IMR-90 (cell line): Measurements from ENCODE around the gene MYOM1. TPM values are rescaled to one million over a fixed set of nuclear protein-coding genes. Genes with fewer than 3 reads are reported as not detected.

Source experiments
- ATAC-seq: fragments of 200-7000 bp; cut with Tn5 transposase; 2 replicates; pipeline ENCODE4 v1.9.1; 2020; ENCODE audit warnings: low read depth, mild to moderate bottlenecking, moderate library complexity
- BruUV-seq: library from RNA; stranded (reverse); fragments of 400-500 nt; replicated peaks from 2 replicates; lab custom pipeline; 2021; lab: Mats Ljungman, UMichigan
- CTCF ChIA-PET: fragments of 300-600 bp; formaldehyde crosslinking; extraction: SDS; loops from one replicate; lab custom pipeline; 2021; ENCODE audit warnings: antibody characterized with exemption; lab: Yijun Ruan, JAX
- POLR2A ChIA-PET: fragments of 300-600 bp; sonication (Branson Sonifier 250); formaldehyde crosslinking; loops from one replicate; lab custom pipeline; 2022; ENCODE audit warnings: antibody characterized with exemption; ENCODE audit not compliant: unreplicated experiment; lab: Charles Lee
- DNase-seq: peaks from one replicate; pipeline ENCODE4 v3.0.0; 2013
- H2AFZ ChIP-seq: replicated peaks from 2 replicates; pipeline ENCODE3; 2013; ENCODE audit warnings: low read length, mild to moderate bottlenecking; ENCODE audit not compliant: poor library complexity
- H2AK5ac ChIP-seq: 2 replicates; pipeline ENCODE4 v1.6.1; 2013; ENCODE audit warnings: low read depth, low read length, inconsistent platforms
- H2AK9ac ChIP-seq: replicated peaks from 2 replicates; pipeline ENCODE3; 2013; ENCODE audit warnings: mild to moderate bottlenecking, low read depth, low read length, moderate library complexity; ENCODE audit not compliant: poor library complexity
- H2BK120ac ChIP-seq: 2 replicates; pipeline ENCODE4 v1.6.1; 2013; ENCODE audit warnings: low read depth, low read length, inconsistent platforms
- H2BK15ac ChIP-seq: 3 replicates; pipeline ENCODE4 v1.6.1; 2013; ENCODE audit warnings: low read depth, low read length, inconsistent platforms
- H2BK20ac ChIP-seq: 2 replicates; pipeline ENCODE4 v1.6.1; 2013; ENCODE audit warnings: low read depth, mild to moderate bottlenecking, inconsistent platforms, low read length, moderate library complexity
- H2BK5ac ChIP-seq: 2 replicates; pipeline ENCODE4 v1.6.1; 2013; ENCODE audit warnings: mild to moderate bottlenecking, low read depth, low read length, inconsistent platforms; ENCODE audit not compliant: poor library complexity, severe bottlenecking
- H3K14ac ChIP-seq: replicated peaks from 2 replicates; pipeline ENCODE4 v1.6.1; 2013; ENCODE audit warnings: low read depth, low read length, inconsistent platforms
- H3K18ac ChIP-seq: 2 replicates; pipeline ENCODE4 v1.6.1; 2013; ENCODE audit warnings: low read depth, low read length, control low read depth
- H3K23ac ChIP-seq: 2 replicates; pipeline ENCODE4 v1.6.1; 2013; ENCODE audit warnings: low read depth, low read length, inconsistent platforms
- H3K27ac ChIP-seq: 2 replicates; pipeline ENCODE4 v1.5.1; 2013; ENCODE audit warnings: mild to moderate bottlenecking, control low read depth, low read length; ENCODE audit not compliant: insufficient read depth
- H3K27me3 ChIP-seq: 2 replicates; pipeline ENCODE4 v1.6.1; 2013; ENCODE audit warnings: low read length; ENCODE audit not compliant: control insufficient read depth, insufficient read depth
- H3K36me3 ChIP-seq: 2 replicates; pipeline ENCODE4 v1.6.1; 2013; ENCODE audit warnings: low read length, mixed read lengths; ENCODE audit not compliant: control insufficient read depth, insufficient read depth
- H3K4ac ChIP-seq: 2 replicates; pipeline ENCODE4 v1.6.1; 2013; ENCODE audit warnings: low read depth, low read length, inconsistent platforms
- H3K4me1 ChIP-seq: 2 replicates; pipeline ENCODE4 v1.6.1; 2013; ENCODE audit warnings: low read length, mixed read lengths; ENCODE audit not compliant: control insufficient read depth, insufficient read depth
- H3K4me2 ChIP-seq: 2 replicates; pipeline ENCODE4 v1.6.1; 2013; ENCODE audit warnings: low read depth, mild to moderate bottlenecking, control low read depth, low read length, moderate library complexity
- H3K4me3 ChIP-seq: 2 replicates; pipeline ENCODE4 v1.5.1; 2013; ENCODE audit warnings: low read depth, mild to moderate bottlenecking, control low read depth, low read length, moderate library complexity; ENCODE audit not compliant: insufficient read depth
- H3K56ac ChIP-seq: 2 replicates; pipeline ENCODE4 v1.6.1; 2013; ENCODE audit warnings: low read length, inconsistent platforms; ENCODE audit not compliant: insufficient read depth; ENCODE audit errors: extremely low read depth
- H3K79me1 ChIP-seq, 2 experiments: 2 replicates each; pipeline ENCODE4 v1.6.1; 2013; ENCODE audit warnings: low read length in 2 of 2, inconsistent platforms in 1 of 2, low read depth in 1 of 2
- H3K9ac ChIP-seq: 2 replicates; pipeline ENCODE4 v1.6.1; 2013; ENCODE audit warnings: low read depth, low read length, control low read depth
- H3K9me1 ChIP-seq: 2 replicates; pipeline ENCODE4 v1.6.1; 2013; ENCODE audit warnings: low read length, inconsistent platforms; ENCODE audit not compliant: insufficient read depth
- H3K9me3 ChIP-seq: 2 replicates; pipeline ENCODE4 v1.6.1; 2013; ENCODE audit warnings: low read length; ENCODE audit not compliant: control insufficient read depth, insufficient read depth
- H4K20me1 ChIP-seq: 2 replicates; pipeline ENCODE4 v1.6.1; 2013; ENCODE audit warnings: low read length, inconsistent platforms; ENCODE audit not compliant: insufficient read depth
- H4K5ac ChIP-seq: 2 replicates; pipeline ENCODE4 v1.6.1; 2013; ENCODE audit warnings: mild to moderate bottlenecking, low read depth, low read length, control low read depth
- H4K8ac ChIP-seq, 2 experiments: 2 replicates each; pipeline ENCODE4 v1.6.1; 2013; ENCODE audit warnings: low read depth in 2 of 2, low read length in 2 of 2, control low read depth in 1 of 2, inconsistent platforms in 1 of 2
- H4K91ac ChIP-seq: 2 replicates; pipeline ENCODE4 v1.6.1; 2013; ENCODE audit warnings: low read depth, low read length, inconsistent platforms; ENCODE audit not compliant: insufficient read depth
- MAFK ChIP-seq: IDR thresholded peaks from 2 replicates; pipeline ENCODE4 v1.6.1; 2012; ENCODE audit warnings: low read depth, low read length, improper control_type of control experiment
- MAZ ChIP-seq: IDR thresholded peaks from 2 replicates; pipeline ENCODE4 v1.6.1; 2012; ENCODE audit warnings: low read depth, mild to moderate bottlenecking, low read length, improper control_type of control experiment, moderate library complexity, borderline replicate concordance
- RAD21 ChIP-seq: IDR thresholded peaks from 2 replicates; pipeline ENCODE4 v1.6.1; 2012; ENCODE audit warnings: low read length, improper control_type of control experiment
- RFX5 ChIP-seq: IDR thresholded peaks from 2 replicates; pipeline ENCODE4 v1.8.0; 2012; ENCODE audit warnings: low read depth, mild to moderate bottlenecking, low read length, moderate library complexity
- SMC3 ChIP-seq: fragments of 150-350 bp; IDR thresholded peaks from 2 replicates; pipeline ENCODE4 v1.6.1; 2016; ENCODE audit warnings: low read depth, mild to moderate bottlenecking, antibody characterized with exemption, low read length, moderate library complexity
- WGBS, 2 experiments: methylation state at CpG; one replicate each; pipeline versions ENCODE4 v1.1.5 to v1.1.7; 2013; ENCODE audit warnings: missing lambda C conversion rate in 2 of 2; ENCODE audit not compliant: insufficient read length in 1 of 2; ENCODE audit errors: extremely low coverage in 2 of 2; 5-methylcytosine and 5-hydroxymethylcytosine counted together
- dilution Hi-C: fragments of 300-500 bp; cut with HindIII; formaldehyde crosslinking; loops from one replicate; pipeline ENCODE4 v1.14.3; 2018; ENCODE audit warnings: low sequenced_read_pairs; ENCODE audit not compliant: unreplicated experiment
- in situ Hi-C: fragments of 300-500 bp; cut with MboI; formaldehyde crosslinking; loops from 3 replicates; pipeline ENCODE4 v1.14.3; 2019; ENCODE audit warnings: low sequenced_read_pairs, inconsistent platforms, mixed read lengths
- intact Hi-C: fragments of 100-400 bp; cut with micrococcal nuclease; formaldehyde crosslinking; loops from 2 replicates; pipeline ENCODE4 v1.10.0; 2022
- polyA plus RNA-seq, 3 experiments: library from polyadenylated mRNA; depleted of rRNA; stranded (reverse); fragments of >200 nt; gene quantifications; 2 replicates each; pipeline ENCODE4 v1.2.3, GENCODE V29; 2012; ENCODE audit warnings: low replicate concordance in 1 of 3
- total RNA-seq: library from RNA; depleted of rRNA; stranded (reverse); fragments of >200 nt; gene quantifications from 2 replicates; pipeline ENCODE4 v1.2.3, GENCODE V29; 2012
- TF ChIP-seq, protein P1 (sequence below): fragments of 150-350 bp; IDR thresholded peaks from 2 replicates; pipeline ENCODE4 v1.6.1; 2016; ENCODE audit warnings: low read depth, mild to moderate bottlenecking, low read length, moderate library complexity, borderline replicate concordance

Gene MYOM1
- total and polyA plus RNA-seq, 2 of the 4 experiments (the other 2 are of a cell fraction), result under 0.01 to 0.10 TPM

DNA sequence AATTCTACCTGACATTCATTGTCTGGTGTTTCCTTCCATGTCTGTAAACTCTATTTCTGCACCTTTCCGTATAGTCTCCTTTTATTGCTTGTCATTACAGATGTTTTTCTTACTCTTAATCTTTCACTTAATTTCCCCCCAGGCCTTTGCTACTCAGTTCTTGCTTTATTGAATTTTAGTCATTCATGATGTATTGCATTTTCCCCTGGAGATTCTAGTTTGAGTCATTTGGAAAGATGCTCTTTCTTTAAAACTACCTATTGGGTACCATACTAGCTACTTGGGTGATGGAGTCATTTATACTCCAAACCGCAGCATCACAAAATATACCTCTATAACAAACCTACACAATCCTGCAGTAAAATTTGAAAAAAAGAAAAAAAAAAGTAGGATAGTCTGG is 179.6 kb downstream of the MYOM1 start:
- Histone ChIP-seq H3K18ac (no peak overlapping the region), H4K91ac (no peak overlapping the region), H3K36me3 (no peaks in the 10 kb centered on the region), H2BK15ac (no peak overlapping the region), H4K20me1 (no peaks in the 10 kb centered on the region), H3K9me3 (no peaks in the 10 kb centered on the region), H3K79me1 (no peaks in the 10 kb centered on the region), H2BK120ac (no peak overlapping the region), H3K23ac (no peak overlapping the region), H3K4me1 (peaks cover 3% of the 10 kb centered on the region), H2AFZ (no peak overlapping the region), H2AK9ac (no peak overlapping the region), H2BK5ac (no peak overlapping the region), H3K27ac (no peak overlapping the region), H3K4ac (no peak overlapping the region), H3K56ac (no peak overlapping the region), H2AK5ac (no peak overlapping the region), H4K8ac (no peak overlapping the region), H3K4me2 (no peak overlapping the region), H3K4me3 (no peak overlapping the region), H3K27me3 (no peaks in the 10 kb centered on the region), H3K14ac (no peak overlapping the region), H4K5ac (no peak overlapping the region), H3K9ac (no peak overlapping the region), H3K9me1 (peaks cover 3% of the 10 kb centered on the region; the same call in 1 of the 2 replicates), H2BK20ac (no peak overlapping the region)
- DNase-seq, result no peak
- no peak for ATAC-seq
- intact Hi-C loops (no loop called here), dilution Hi-C loops (no loop called here), in situ Hi-C loops (no loop called here)
- POLR2A ChIA-PET, result no interaction called here
- CTCF ChIA-PET, result interaction anchor here (0.5 kb wide), 1 partner anchor 33 kb away, joined by 3 read pairs; no protein-coding TSS in a partner anchor
- BruUV-seq, result no TSS peak
- TF ChIP-seq MAFK, result no peak
- no peak for TF ChIP-seq MAZ
- TF ChIP-seq, protein P1, sequence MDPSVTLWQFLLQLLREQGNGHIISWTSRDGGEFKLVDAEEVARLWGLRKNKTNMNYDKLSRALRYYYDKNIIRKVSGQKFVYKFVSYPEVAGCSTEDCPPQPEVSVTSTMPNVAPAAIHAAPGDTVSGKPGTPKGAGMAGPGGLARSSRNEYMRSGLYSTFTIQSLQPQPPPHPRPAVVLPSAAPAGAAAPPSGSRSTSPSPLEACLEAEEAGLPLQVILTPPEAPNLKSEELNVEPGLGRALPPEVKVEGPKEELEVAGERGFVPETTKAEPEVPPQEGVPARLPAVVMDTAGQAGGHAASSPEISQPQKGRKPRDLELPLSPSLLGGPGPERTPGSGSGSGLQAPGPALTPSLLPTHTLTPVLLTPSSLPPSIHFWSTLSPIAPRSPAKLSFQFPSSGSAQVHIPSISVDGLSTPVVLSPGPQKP, result no peak
- no peak for TF ChIP-seq RFX5
- TF ChIP-seq RAD21, result no peak
- no peak for TF ChIP-seq SMC3
- no CpG with 5 or more reads among the region's 2 CpGs for WGBS, 2 experiments
